Upper lobe of left lung (tissue), 4 donors: ENCODE results near the gene SLC1A5.

Experiments used
- CTCF ChIP-seq, 6 experiments: fragments of 450-650 bp in 4 of 6; fragments of 200-600 bp in 2 of 6; sonication (generic) in 2 of 6; IDR thresholded peaks; one replicate each; pipeline ENCODE4 v1.5.1; 2016 to 2019; ENCODE audit warnings: antibody characterized with exemption in 6 of 6
- EP300 ChIP-seq, 4 donors: sonication (generic); formaldehyde crosslinking; IDR thresholded peaks; one replicate each; pipeline ENCODE4 v1.5.1; 2017; ENCODE audit warnings: antibody characterized with exemption in 4 of 4, control low read depth in 2 of 4
- POLR2A ChIP-seq, 4 donors: fragments of 450-650 bp; IDR thresholded peaks; one replicate each; pipeline ENCODE4 v1.5.1; 2016 to 2017; ENCODE audit warnings: antibody characterized with exemption in 4 of 4, mild to moderate bottlenecking in 2 of 4
- POLR2AphosphoS5 ChIP-seq, 2 donors: sonication (generic); formaldehyde crosslinking; IDR thresholded peaks; one replicate each; pipeline ENCODE4 v1.5.1; 2017; ENCODE audit warnings: antibody characterized with exemption in 2 of 2

- TF ChIP-seq CTCF (IDR thresholded peaks at IDR 0.05) (no peak), EP300 (IDR thresholded peaks at IDR 0.05) (no peak), POLR2A (IDR thresholded peaks at IDR 0.05) (no peak), POLR2AphosphoS5 (IDR thresholded peaks at IDR 0.05) (no peak)
These were observed 9.5 kb upstream of the SLC1A5 start for GRCh38 chr19:46797881-46798280.
